Esophagus squamous epithelium (tissue), 5 donors: ENCODE results near the gene SPTAN1. TPM values are rescaled to one million over a fixed set of nuclear protein-coding genes. Genes with fewer than 3 reads are reported as not detected.
A peak's percentile ranks its signal among the peaks of the same experiment; 100 is the strongest.

Source experiments
- DNase-seq: peaks from one replicate; lab custom pipeline; 2025; lab: John Stamatoyannopoulos, UW
- H3K27ac ChIP-seq, 4 donors: fragments of 200-600 bp; sonication (generic); one replicate each; pipeline ENCODE4 v1.5.1; 2016 to 2019; ENCODE audit warnings: mild to moderate bottlenecking in 1 of 4
- H3K27me3 ChIP-seq, 4 donors: fragments of 200-600 bp; sonication (generic); 1 replicate in 3 of 4; 2 replicates in 1 of 4; pipeline versions ENCODE4 v1.5.1 to v1.6.0; 2017 to 2021; ENCODE audit warnings: antibody characterized with exemption in 1 of 4
- H3K36me3 ChIP-seq, 3 donors: fragments of 200-600 bp; sonication (generic); one replicate each; pipeline ENCODE4 v1.5.1; 2016 to 2019
- H3K4me1 ChIP-seq, 3 donors: fragments of 200-600 bp; sonication (generic); one replicate each; pipeline ENCODE4 v1.5.1; 2017 to 2019
- H3K4me3 ChIP-seq, 4 donors: fragments of 200-600 bp; sonication (generic); 1 replicate in 3 of 4; 2 replicates in 1 of 4; pipeline ENCODE4 v1.5.1; 2016 to 2019; ENCODE audit warnings: mild to moderate bottlenecking in 2 of 4, moderate library complexity in 1 of 4
- H3K9me3 ChIP-seq, 3 donors: fragments of 200-600 bp; sonication (generic); one replicate each; pipeline ENCODE4 v1.5.1; 2016 to 2019
- CTCF ChIP-seq, 6 experiments: fragments of 450-650 bp in 4 of 6; fragments of 200-600 bp in 2 of 6; sonication (generic) in 2 of 6; IDR thresholded peaks; one replicate each; pipeline ENCODE4 v1.5.1; 2016 to 2019; ENCODE audit warnings: antibody characterized with exemption in 6 of 6, mild to moderate bottlenecking in 4 of 6, moderate library complexity in 4 of 6
- POLR2A ChIP-seq, 4 donors: fragments of 450-650 bp; IDR thresholded peaks; one replicate each; pipeline ENCODE4 v1.6.1; 2017; ENCODE audit warnings: antibody characterized with exemption in 4 of 4, mild to moderate bottlenecking in 4 of 4, moderate library complexity in 3 of 4
- WGBS, 2 donors: methylation state at CpG; one replicate each; pipeline ENCODE4 v1.1.5; 2018; 5-methylcytosine and 5-hydroxymethylcytosine counted together
- intact Hi-C: fragments of 100-400 bp; cut with DNase I; formaldehyde crosslinking; loops from one replicate; pipeline ENCODE4 v1.15.0; 2022
- total RNA-seq, 4 donors: library from RNA; depleted of rRNA; stranded (reverse); fragments of >200 nt; gene quantifications; one replicate each; pipeline ENCODE4 v1.1.0, GENCODE V29; 2016
- donor health status: DM: yes; HTN: yes; CAD: no.

SPTAN1 gene
- total RNA-seq, 4 donors from 2014 or later = 97.8 to 233 (median 160) TPM

- TF ChIP-seq POLR2A (IDR thresholded peaks at IDR 0.05) = no peak
- no peak for TF ChIP-seq CTCF (IDR thresholded peaks at IDR 0.05)
- intact Hi-C loops = no loop called here
Measured at GRCh38 chr9:128636556-128637530, 84.5 kb downstream of the SPTAN1 start.

GRCh38 chr9:128637656-128638055 lies 85.3 kb downstream of the SPTAN1 start:
- no peak for DNase-seq
- peaks cover 10 to 60% (median 14%) of the 10 kb centered on the region in 3 donors for H3K36me3 ChIP-seq
- intact Hi-C loops = no loop called here
- WGBS, 2 donors = 63 to 64% methylated on average over 6 of the region's 10 CpGs
- no peak overlapping the region for H3K4me3 ChIP-seq
- H3K9me3 ChIP-seq = no peaks in the 10 kb centered on the region
- H3K27ac ChIP-seq = no peak overlapping the region
- H3K27me3 ChIP-seq = no peaks in the 10 kb centered on the region
- TF ChIP-seq CTCF (IDR thresholded peaks at IDR 0.05) (no peak), POLR2A (IDR thresholded peaks at IDR 0.05) (no peak)
- H3K4me1 ChIP-seq = peaks cover 20 to 42% (median 24%) of the 10 kb centered on the region in 3 donors

More at GRCh38 chr9:128636556-128637530, 84.5 kb downstream of the SPTAN1 start:
- no peak for DNase-seq
- WGBS, 2 donors = 82 to 97% methylated on average over 6 to 11 of the region's 20 CpGs
- H3K4me3 ChIP-seq = no peak overlapping the region
- peak overlapping the region; percentile 83 to 95 (median 88) for H3K27ac ChIP-seq
- no peaks in the 10 kb centered on the region for H3K27me3 ChIP-seq
- peaks cover 20 to 44% (median 24%) of the 10 kb centered on the region in 3 donors for H3K4me1 ChIP-seq
- peaks cover 19 to 68% (median 22%) of the 10 kb centered on the region in 3 donors for H3K36me3 ChIP-seq
- H3K9me3 ChIP-seq = no peaks in the 10 kb centered on the region

- Histone ChIP-seq H3K4me3 (no peak overlapping the region), H3K36me3 (peaks cover 5 to 50% (median 7%) of the 10 kb centered on the region in 3 donors), H3K27me3 (no peaks in the 10 kb centered on the region), H3K4me1 (peaks cover 20 to 50% (median 24%) of the 10 kb centered on the region in 3 donors), H3K27ac (no peak overlapping the region), H3K9me3 (no peaks in the 10 kb centered on the region)
- DNase-seq = no peak
- WGBS, 2 donors = 67 to 85% methylated on average over 4 of the region's 4 CpGs
- intact Hi-C loops = no loop called here
- no peak for TF ChIP-seq POLR2A (IDR thresholded peaks at IDR 0.05)
- TF ChIP-seq CTCF (IDR thresholded peaks at IDR 0.05) = no peak
Measured at GRCh38 chr9:128638580-128638979, 86.2 kb downstream of the SPTAN1 start.

GRCh38 chr9:128640603-128641002 lies 88.2 kb downstream of the SPTAN1 start:
- no peak overlapping the region for H3K27ac ChIP-seq
- H3K4me1 ChIP-seq = peaks cover 4 to 39% (median 10%) of the 10 kb centered on the region in 3 donors
- intact Hi-C loops = no loop called here
- WGBS, 2 donors = 93% methylated on average over 8 of the region's 18 CpGs; no CpG with 5 or more reads in 1 of the 2 donors
- no peak for TF ChIP-seq CTCF (IDR thresholded peaks at IDR 0.05)
- no peak for TF ChIP-seq POLR2A (IDR thresholded peaks at IDR 0.05)
- H3K27me3 ChIP-seq = no peaks in the 10 kb centered on the region
- no peak for DNase-seq
- no peaks in the 10 kb centered on the region for H3K9me3 ChIP-seq
- H3K36me3 ChIP-seq = peaks cover 0 to 38% (median 0%) of the 10 kb centered on the region in 3 donors
- no peak overlapping the region for H3K4me3 ChIP-seq
